T-cell (primary cell): ENCODE data around the gene TCF7L1. TPM values are rescaled to one million over a fixed set of nuclear protein-coding genes. Genes with fewer than 3 reads are reported as not detected.
A peak's percentile ranks its signal among the peaks of the same experiment; 100 is the strongest.

Experiments
- ATAC-seq, 4 experiments: fragments of 200-7000 bp in 3 of 4; fragments of 150-1000 bp in 1 of 4; cut with Tn5 transposase; replicated peaks in 1 of 4; 1 replicate in 3 of 4; 2 replicates in 1 of 4; pipeline ENCODE4 v1.10.0; 2021; ENCODE audit warnings: moderate library complexity in 3 of 4, mild to moderate bottlenecking in 2 of 4, moderate number of reproducible peaks in 1 of 4
- CTCF ChIA-PET, 2 donors: fragments of 300-600 bp; sonication (Branson Sonifier 250); formaldehyde crosslinking; loops; one replicate each; lab custom pipeline; 2022; ENCODE audit warnings: antibody characterized with exemption in 2 of 2; lab: Charles Lee
- POLR2A ChIA-PET, 2 donors: fragments of 300-600 bp; sonication (Branson Sonifier 250); formaldehyde crosslinking; loops; one replicate each; lab custom pipeline; 2022; ENCODE audit warnings: antibody characterized with exemption in 2 of 2; lab: Charles Lee
- DNase-seq, 35 experiments: peaks; one replicate each; pipeline versions ENCODE4 v3.0.0 to v3.0.0-alpha.2; 2013 to 2023
- H3K27ac ChIP-seq: one replicate; pipeline ENCODE4 v1.5.1; 2013; ENCODE audit warnings: low read length
- H3K27me3 ChIP-seq, 2 experiments: replicated peaks in 1 of 2; 1 replicate in 1 of 2; 2 replicates in 1 of 2; pipeline versions ENCODE4 v1.6.1 to v1.7.0; 2013; ENCODE audit warnings: low read length in 1 of 2, mixed read lengths in 1 of 2; ENCODE audit not compliant: control insufficient read depth in 2 of 2, insufficient read depth in 2 of 2; ENCODE audit errors: extremely low read depth in 1 of 2
- H3K36me3 ChIP-seq, 2 donors: 1 replicate in 1 of 2; 2 replicates in 1 of 2; pipeline versions ENCODE4 v1.6.1 to v1.7.0; 2013; ENCODE audit warnings: low read length in 1 of 2; ENCODE audit not compliant: control insufficient read depth in 2 of 2, insufficient read depth in 1 of 2; ENCODE audit errors: extremely low read depth in 1 of 2
- H3K4me1 ChIP-seq, 2 experiments: 1 replicate in 1 of 2; 2 replicates in 1 of 2; pipeline versions ENCODE4 v1.6.1 to v1.7.0; 2013; ENCODE audit warnings: low read length in 2 of 2, mixed read lengths in 1 of 2; ENCODE audit not compliant: insufficient read depth in 2 of 2, control insufficient read depth in 1 of 2; ENCODE audit errors: extremely low read depth in 1 of 2
- H3K4me3 ChIP-seq, 2 donors: 1 replicate in 1 of 2; 2 replicates in 1 of 2; pipeline versions ENCODE4 v1.5.1 to v1.7.0; 2013; ENCODE audit warnings: mild to moderate bottlenecking in 2 of 2, low read length in 1 of 2, moderate library complexity in 1 of 2; ENCODE audit not compliant: control insufficient read depth in 1 of 2; ENCODE audit errors: extremely low read depth in 1 of 2
- H3K9me3 ChIP-seq: 2 replicates; pipeline ENCODE4 v1.7.0; 2013
- H3K27ac Mint-ChIP-seq, 2 donors: one replicate each; pipeline ENCODE4 v1.8.0; 2020 to 2021; ENCODE audit warnings: mild to moderate bottlenecking in 2 of 2, mixed read lengths in 2 of 2
- H3K27me3 Mint-ChIP-seq, 2 donors: one replicate each; pipeline ENCODE4 v1.8.0; 2021 to 2022; ENCODE audit warnings: mixed read lengths in 2 of 2
- H3K36me3 Mint-ChIP-seq: one replicate; pipeline ENCODE4 v1.8.0; 2021; ENCODE audit warnings: mixed read lengths
- H3K4me1 Mint-ChIP-seq, 3 donors: one replicate each; pipeline ENCODE4 v1.8.0; 2020 to 2022; ENCODE audit warnings: mixed read lengths in 3 of 3, mild to moderate bottlenecking in 1 of 3
- H3K4me3 Mint-ChIP-seq, 3 donors: one replicate each; pipeline ENCODE4 v1.8.0; 2020 to 2022; ENCODE audit warnings: mild to moderate bottlenecking in 3 of 3, mixed read lengths in 3 of 3, moderate library complexity in 3 of 3
- H3K9me3 Mint-ChIP-seq, 3 donors: one replicate each; pipeline ENCODE4 v1.8.0; 2020 to 2022; ENCODE audit warnings: mixed read lengths in 3 of 3
- WGBS: methylation state at CpG from one replicate; pipeline ENCODE4 v1.1.5; 2013; ENCODE audit warnings: missing lambda C conversion rate; ENCODE audit not compliant: insufficient coverage; 5-methylcytosine and 5-hydroxymethylcytosine counted together
- total RNA-seq, 35 experiments: library from RNA in 6 of 35; stranded (reverse) in 6 of 35; fragments of 120-200 nt in 1 of 35; gene quantifications; one replicate each; pipeline versions ENCODE4 v1.2.1 to v1.2.4 and lab custom pipeline; 2013 to 2026

TCF7L1 gene
- total RNA-seq, 5 donors from 2014 or later (not counting 1 experiment from before 2014, with no cell fraction given) = 0.07 to 0.16 (median 0.15) TPM; not detected in 2

DNA sequence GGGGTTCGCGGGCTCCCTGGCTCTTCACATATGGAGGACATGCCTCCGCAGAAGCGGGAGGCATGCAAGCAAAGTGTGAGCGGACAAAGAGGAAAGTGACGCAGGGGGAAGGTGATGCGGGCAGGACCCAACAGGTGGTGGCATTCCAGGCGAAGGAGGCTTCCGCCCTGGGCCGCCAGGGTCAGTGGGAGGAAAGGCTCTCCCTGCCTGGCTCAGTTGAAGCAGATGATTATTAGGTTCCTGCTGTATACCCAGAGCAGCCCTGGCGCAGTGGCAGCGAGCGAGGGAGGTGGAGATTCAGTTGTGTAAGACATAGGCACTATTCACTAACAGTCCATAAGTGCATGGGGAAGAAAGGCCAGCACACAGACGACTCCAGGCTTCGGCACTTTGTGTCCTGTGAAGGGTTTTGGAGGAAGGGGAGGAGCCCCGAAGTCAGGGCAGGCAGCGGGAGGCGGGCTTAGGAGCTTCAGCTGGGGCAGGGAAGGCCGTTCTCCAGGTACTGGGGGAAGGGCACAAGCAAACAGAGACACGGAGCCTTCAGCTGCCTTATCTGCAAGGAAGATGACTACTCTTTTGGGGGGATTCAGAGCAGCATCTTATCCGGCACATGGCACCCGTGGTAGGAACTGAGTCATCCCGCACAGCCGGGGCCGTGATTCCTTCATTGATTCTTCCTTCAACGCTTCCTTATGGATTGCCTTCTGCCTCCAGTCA, 104.8 kb downstream of the TCF7L1 start:
- no peaks in the 10 kb centered on the region for H3K36me3 Mint-ChIP-seq
- no peak overlapping the region for H3K27ac ChIP-seq
- no peaks in the 10 kb centered on the region for H3K36me3 ChIP-seq
- H3K4me3 Mint-ChIP-seq = peak overlapping the region in 1 of 3 donors; percentile 8
- no peaks in the 10 kb centered on the region for H3K9me3 Mint-ChIP-seq
- H3K27ac Mint-ChIP-seq = no peak overlapping the region
- POLR2A ChIA-PET = no interaction called here
- peaks cover 5 to 17% (median 5%) of the 10 kb centered on the region in 3 donors for H3K4me1 Mint-ChIP-seq
- 77% methylated on average over 16 of the region's 26 CpGs for WGBS
- H3K4me3 ChIP-seq = no peak overlapping the region
- CTCF ChIA-PET = no interaction called here
- H3K27me3 Mint-ChIP-seq = peaks cover 23 to 29% of the 10 kb centered on the region in 2 donors
- ATAC-seq (no peak), DNase-seq (no peak)
- H3K4me1 ChIP-seq = no peaks in the 10 kb centered on the region
- H3K9me3 ChIP-seq = no peaks in the 10 kb centered on the region
- peaks cover 0 to 28% of the 10 kb centered on the region in 2 experiments for H3K27me3 ChIP-seq

DNA sequence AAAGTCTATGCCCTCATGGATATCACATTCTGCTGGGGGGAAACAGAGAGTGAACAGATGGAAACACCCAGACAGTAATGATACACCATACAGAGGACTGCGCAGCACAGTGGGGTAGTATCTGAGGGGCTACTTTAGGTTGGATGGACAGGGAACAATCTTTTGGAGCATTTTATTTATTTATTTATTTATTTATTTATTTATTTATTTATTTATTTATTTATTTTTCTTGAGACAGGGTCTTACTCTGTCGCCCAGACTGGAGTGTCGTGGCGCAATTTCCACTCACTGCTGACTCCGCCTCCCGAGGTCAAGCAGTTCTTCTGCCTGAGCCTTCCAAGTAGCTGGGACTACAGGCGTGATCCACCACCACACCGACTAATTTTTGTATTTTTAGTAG, 105.4 kb downstream of the TCF7L1 start:
- no peaks in the 10 kb centered on the region for H3K9me3 Mint-ChIP-seq
- H3K4me3 ChIP-seq = no peak overlapping the region
- ChIA-PET POLR2A (no interaction called here), CTCF (no interaction called here)
- no peaks in the 10 kb centered on the region for H3K36me3 ChIP-seq
- no peak overlapping the region for H3K27ac ChIP-seq
- DNase-seq (no peak), ATAC-seq (no peak)
- no peaks in the 10 kb centered on the region for H3K36me3 Mint-ChIP-seq
- H3K4me1 ChIP-seq = no peaks in the 10 kb centered on the region
- no CpG with 5 or more reads among the region's 8 CpGs for WGBS
- H3K4me3 Mint-ChIP-seq = no peak overlapping the region
- H3K27me3 ChIP-seq = peaks cover 0 to 30% of the 10 kb centered on the region in 2 experiments
- H3K4me1 Mint-ChIP-seq = peaks cover 5 to 17% (median 5%) of the 10 kb centered on the region in 3 donors
- no peak overlapping the region for H3K27ac Mint-ChIP-seq
- H3K27me3 Mint-ChIP-seq = peaks cover 23 to 33% of the 10 kb centered on the region in 2 donors
- no peaks in the 10 kb centered on the region for H3K9me3 ChIP-seq

DNA sequence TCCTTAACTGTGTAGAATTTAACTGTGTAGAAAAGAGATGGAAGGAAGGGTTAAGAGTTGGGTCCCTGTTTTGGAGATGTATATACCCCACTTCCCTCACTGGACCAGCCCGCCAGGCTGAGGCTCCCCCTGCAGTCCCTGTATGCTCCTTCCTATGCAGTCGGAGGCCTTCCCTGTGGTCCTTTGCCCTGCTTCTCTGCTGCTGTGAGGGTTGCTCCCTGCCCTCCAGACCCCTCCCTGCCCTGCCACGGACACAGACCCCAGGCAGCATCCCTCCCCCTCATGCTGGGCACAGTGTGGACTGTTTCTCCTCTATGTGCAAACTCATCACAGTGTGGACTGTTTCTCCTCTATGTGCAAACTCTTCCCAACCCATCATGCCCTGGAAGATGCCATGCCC, 105.9 kb downstream of the TCF7L1 start:
- no peaks in the 10 kb centered on the region for H3K9me3 Mint-ChIP-seq
- Histone ChIP-seq H3K27me3 (peaks cover 0 to 35% of the 10 kb centered on the region in 2 experiments), H3K9me3 (no peaks in the 10 kb centered on the region), H3K36me3 (no peaks in the 10 kb centered on the region), H3K4me3 (no peak overlapping the region), H3K4me1 (no peaks in the 10 kb centered on the region), H3K27ac (no peak overlapping the region)
- ChIA-PET POLR2A (no interaction called here), CTCF (interaction anchor here in 1 of 2 donors (0.7 kb wide), 1 partner anchor 447 kb away, joined by 3 read pairs; no protein-coding TSS in a partner anchor)
- ATAC-seq = no peak
- H3K27ac Mint-ChIP-seq = no peak overlapping the region
- no peaks in the 10 kb centered on the region for H3K36me3 Mint-ChIP-seq
- peaks cover 5 to 17% (median 5%) of the 10 kb centered on the region in 3 donors for H3K4me1 Mint-ChIP-seq
- DNase-seq = no peak
- 77% methylated on average over 3 of the region's 3 CpGs for WGBS
- H3K4me3 Mint-ChIP-seq = no peak overlapping the region
- H3K27me3 Mint-ChIP-seq = peaks cover 28 to 36% of the 10 kb centered on the region in 2 donors

DNA sequence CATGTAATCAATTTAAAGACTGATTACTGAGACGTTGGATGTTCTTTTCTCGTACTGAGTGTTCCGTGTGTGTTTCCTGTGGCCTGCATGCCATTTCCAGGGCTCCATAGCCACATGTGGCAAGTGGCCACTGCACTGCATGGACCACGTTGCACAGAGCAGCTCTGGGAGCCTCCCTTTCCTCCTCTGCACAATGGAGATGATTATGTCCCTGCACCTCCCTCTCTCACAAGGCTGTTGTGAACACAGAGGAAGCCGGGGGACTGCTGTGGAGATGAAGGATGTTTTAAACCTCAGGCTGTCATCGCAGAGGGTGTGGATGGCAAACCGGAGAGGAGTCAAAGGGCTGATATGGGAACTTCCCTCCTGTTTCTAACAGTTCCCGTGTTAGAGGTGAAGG, 106.9 kb downstream of the TCF7L1 start:
- ATAC-seq = no peak
- no peaks in the 10 kb centered on the region for H3K36me3 Mint-ChIP-seq
- Histone ChIP-seq H3K27ac (no peak overlapping the region), H3K27me3 (peaks cover 0 to 32% of the 10 kb centered on the region in 2 experiments), H3K36me3 (no peaks in the 10 kb centered on the region), H3K9me3 (no peaks in the 10 kb centered on the region), H3K4me1 (no peaks in the 10 kb centered on the region), H3K4me3 (no peak overlapping the region)
- WGBS = 78% methylated on average over 5 of the region's 8 CpGs
- H3K4me1 Mint-ChIP-seq = peaks cover 5 to 17% (median 5%) of the 10 kb centered on the region in 3 donors
- POLR2A ChIA-PET = no interaction called here
- no peak for DNase-seq
- peak overlapping the region in 1 of 2 donors; percentile 12 for H3K27ac Mint-ChIP-seq
- H3K9me3 Mint-ChIP-seq = no peaks in the 10 kb centered on the region
- CTCF ChIA-PET = no interaction called here
- peaks cover 35 to 42% of the 10 kb centered on the region in 2 donors for H3K27me3 Mint-ChIP-seq
- no peak overlapping the region for H3K4me3 Mint-ChIP-seq

DNA sequence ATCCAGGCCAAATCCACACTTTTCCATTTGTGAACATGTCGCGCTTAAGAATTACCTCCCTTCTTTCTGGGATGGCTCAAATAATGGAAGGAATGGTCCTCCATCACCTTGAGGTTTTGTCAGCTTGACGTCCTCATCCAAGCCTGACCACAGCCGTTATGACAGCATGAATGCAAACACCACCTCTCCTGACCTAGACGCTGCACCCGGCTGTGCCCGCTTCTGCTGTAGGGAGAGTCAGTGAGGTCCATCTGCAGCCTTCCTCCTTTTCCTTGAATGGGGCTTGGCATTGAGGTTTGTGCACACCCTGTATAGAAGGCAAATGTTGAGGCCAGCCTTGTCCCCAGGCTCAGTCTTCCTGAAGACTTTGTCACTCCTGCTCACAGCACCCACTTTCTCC, 109.1 kb downstream of the TCF7L1 start:
- Histone ChIP-seq H3K4me3 (no peak overlapping the region), H3K9me3 (no peaks in the 10 kb centered on the region), H3K4me1 (no peaks in the 10 kb centered on the region), H3K27me3 (peaks cover 0 to 23% of the 10 kb centered on the region in 2 experiments), H3K27ac (no peak overlapping the region), H3K36me3 (no peaks in the 10 kb centered on the region)
- no peak overlapping the region for H3K4me3 Mint-ChIP-seq
- ChIA-PET CTCF (no interaction called here), POLR2A (no interaction called here)
- DNase-seq = no peak
- H3K4me1 Mint-ChIP-seq = peaks cover 5 to 17% (median 5%) of the 10 kb centered on the region in 3 donors
- H3K27me3 Mint-ChIP-seq = peaks cover 29 to 36% of the 10 kb centered on the region in 2 donors
- no peak overlapping the region for H3K27ac Mint-ChIP-seq
- 80% methylated on average over 5 of the region's 7 CpGs for WGBS
- H3K9me3 Mint-ChIP-seq = no peaks in the 10 kb centered on the region
- no peak for ATAC-seq
- H3K36me3 Mint-ChIP-seq = no peaks in the 10 kb centered on the region

DNA sequence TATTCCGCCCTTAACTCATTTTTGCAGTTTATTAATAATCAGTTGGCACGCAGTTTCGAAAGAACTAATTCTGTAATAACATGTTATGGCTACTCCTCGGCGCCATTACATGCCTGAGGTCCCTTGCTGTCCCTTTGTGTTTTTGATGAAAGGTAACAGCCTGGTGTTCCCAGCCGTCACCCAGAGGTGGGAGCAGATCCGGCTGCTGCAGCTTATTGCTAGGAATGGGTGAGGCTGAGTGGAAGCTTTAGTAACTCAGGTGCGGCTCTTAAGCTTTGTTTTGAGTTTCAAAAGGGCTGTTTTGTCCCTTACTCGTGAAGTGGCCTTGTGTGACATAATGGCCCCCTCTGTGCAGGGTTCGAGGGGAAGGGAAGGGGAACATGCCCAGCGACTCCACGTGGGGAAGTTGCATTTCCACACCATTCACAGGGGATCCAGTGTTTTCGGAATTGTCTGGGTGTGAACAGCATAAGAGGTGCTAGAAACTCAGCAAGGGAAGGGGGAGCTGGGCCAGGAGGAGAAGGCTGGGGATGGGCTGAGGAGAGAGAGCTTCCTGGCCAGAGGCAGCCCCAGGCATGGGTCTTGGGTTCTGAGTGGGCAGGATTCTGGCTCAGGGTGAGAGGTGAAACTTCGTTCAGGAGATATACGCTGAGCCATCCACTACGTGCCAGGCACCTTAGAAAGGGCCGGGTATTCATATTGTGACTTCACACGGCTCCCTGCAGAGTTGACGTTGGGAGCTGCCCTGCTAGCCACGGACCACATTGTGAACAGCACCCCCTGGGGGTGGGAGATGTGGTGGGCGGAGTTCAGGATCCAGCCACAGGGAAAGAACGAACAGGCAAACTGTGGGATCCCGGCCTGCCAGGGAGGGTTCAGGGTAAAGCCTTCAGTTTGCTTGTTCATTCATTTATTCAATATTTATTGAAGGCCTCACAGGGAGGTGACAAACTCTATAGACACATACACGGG, 110.2 kb downstream of the TCF7L1 start:
- peak in 5 of 35 experiments; percentile 3 to 23 (median 7) for DNase-seq
- CTCF ChIA-PET = no interaction called here

More for the DNA sequence above, 110.2 kb downstream of the TCF7L1 start:
- Mint-ChIP-seq H3K27ac (no peak overlapping the region), H3K9me3 (no peaks in the 10 kb centered on the region), H3K4me1 (peaks cover 5 to 9% (median 5%) of the 10 kb centered on the region in 3 donors), H3K27me3 (peaks cover 18 to 27% of the 10 kb centered on the region in 2 donors), H3K36me3 (no peaks in the 10 kb centered on the region), H3K4me3 (no peak overlapping the region)
- 60% methylated on average over 14 of the region's 24 CpGs for whole genome bisulfite sequencing
- Histone ChIP-seq H3K36me3 (no peaks in the 10 kb centered on the region), H3K9me3 (no peaks in the 10 kb centered on the region), H3K27me3 (peaks cover 0 to 17% of the 10 kb centered on the region in 2 experiments), H3K4me3 (no peak overlapping the region), H3K27ac (no peak overlapping the region), H3K4me1 (no peaks in the 10 kb centered on the region)
- ATAC-seq = no peak
- POLR2A ChIA-PET = no interaction called here
